ENCODE data around the gene CERKL.

- TF ChIP-seq TAF1 (IDR thresholded peaks at IDR 0.05; ENCODE audit: borderline replicate concordance, low read depth, low read length) (no peak), POLR2A (IDR thresholded peaks at IDR 0.05; ENCODE audit: low read depth, low read length) (no peak)
These were observed 13.8 kb downstream of the CERKL start for GRCh38 chr2:181643151-181643550.

Data from GM12892 (cell line).